H1 (cell line): ENCODE results near the gene SRP14. TPM values are rescaled to one million over a fixed set of nuclear protein-coding genes. Genes with fewer than 3 reads are reported as not detected.
"Not testable (repeated sequence)": the region's sequence is repeated elsewhere in the genome, so short reads cannot be mapped to it uniquely, and the experiment has no call there.

Experiments
- CTCF ChIA-PET: fragments of 300-600 bp; sonication (Branson Sonifier 250); formaldehyde crosslinking; loops from one replicate; lab custom pipeline; 2021; ENCODE audit not compliant: partially characterized antibody; lab: Charles Lee
- POLR2A ChIA-PET: fragments of 300-600 bp; sonication (Branson Sonifier 250); formaldehyde crosslinking; loops from one replicate; lab custom pipeline; 2021; ENCODE audit warnings: inconsistent platforms; ENCODE audit not compliant: partially characterized antibody; lab: Charles Lee
- DNase-seq, 2 experiments: peaks; one replicate each; pipeline versions ENCODE4 v3.0.0 to v3.0.0-alpha.2; 2010 to 2022; ENCODE audit warnings: low spot score in 2 of 2, low read depth in 1 of 2, mixed read lengths in 1 of 2
- FAIRE-seq: peaks from 2 replicates; lab custom pipeline; 2011; peaks lifted over from hg19 to GRCh38; lab: Jason Lieb, UNC
- H2AFZ ChIP-seq: 2 replicates; pipeline ENCODE4 v1.8.1; 2012; ENCODE audit warnings: low read length, inconsistent platforms
- H2AK5ac ChIP-seq: 2 replicates; pipeline ENCODE4 v1.6.1; 2013; ENCODE audit warnings: low read depth, low read length
- H2BK120ac ChIP-seq: replicated peaks from 2 replicates; pipeline ENCODE3; 2013; ENCODE audit warnings: low read depth, low read length, inconsistent platforms
- H2BK12ac ChIP-seq: 2 replicates; pipeline ENCODE4 v1.6.1; 2013; ENCODE audit warnings: low read depth, low read length
- H2BK15ac ChIP-seq: 2 replicates; pipeline ENCODE4 v1.6.1; 2013; ENCODE audit warnings: low read length
- H2BK20ac ChIP-seq: 2 replicates; pipeline ENCODE4 v1.6.1; 2013; ENCODE audit warnings: low read length
- H2BK5ac ChIP-seq: 2 replicates; pipeline ENCODE4 v1.6.1; 2013; ENCODE audit warnings: low read depth, low read length
- H3K14ac ChIP-seq: 2 replicates; pipeline ENCODE4 v1.6.1; 2013; ENCODE audit warnings: inconsistent platforms; ENCODE audit not compliant: insufficient read length
- H3K18ac ChIP-seq: 2 replicates; pipeline ENCODE4 v1.6.1; 2013; ENCODE audit warnings: low read length; ENCODE audit errors: extremely low read depth
- H3K23ac ChIP-seq: 2 replicates; pipeline ENCODE4 v1.6.1; 2013; ENCODE audit warnings: inconsistent platforms; ENCODE audit not compliant: insufficient read length
- H3K23me2 ChIP-seq: 2 replicates; pipeline ENCODE4 v1.6.1; 2013; ENCODE audit warnings: low read depth, low read length
- H3K27ac ChIP-seq: 2 replicates; pipeline ENCODE4 v1.6.1; 2011; ENCODE audit warnings: low read depth, low read length, inconsistent platforms
- H3K27me3 ChIP-seq, 4 experiments: replicated peaks in 1 of 4; 1 replicate in 1 of 4; 2 replicates in 3 of 4; pipeline versions ENCODE4 v1.6.1 to v1.8.1; 2011 to 2013; ENCODE audit warnings: low read length in 3 of 4, mild to moderate bottlenecking in 3 of 4, inconsistent platforms in 2 of 4, mixed read lengths in 2 of 4, moderate library complexity in 1 of 4; ENCODE audit not compliant: control insufficient read depth in 3 of 4, insufficient read depth in 3 of 4; ENCODE audit errors: extremely low read depth in 1 of 4
- H3K36me3 ChIP-seq, 4 experiments: 2 replicates each; pipeline versions ENCODE4 v1.6.1 to v1.8.1; 2011 to 2013; ENCODE audit warnings: mild to moderate bottlenecking in 4 of 4, low read length in 3 of 4, moderate library complexity in 2 of 4, control low read depth in 1 of 4, inconsistent platforms in 1 of 4; ENCODE audit not compliant: insufficient read depth in 4 of 4, control insufficient read depth in 2 of 4
- H3K4ac ChIP-seq: replicated peaks from 2 replicates; pipeline ENCODE3; 2013; ENCODE audit warnings: low read length, low read depth, mixed read lengths, inconsistent platforms; ENCODE audit not compliant: insufficient read length
- H3K4me1 ChIP-seq, 4 experiments: replicated peaks in 1 of 4; 1 replicate in 1 of 4; 2 replicates in 3 of 4; pipeline versions ENCODE4 v1.6.1 to v1.8.1; 2011 to 2013; ENCODE audit warnings: low read length in 3 of 4, inconsistent platforms in 2 of 4, mixed read lengths in 1 of 4; ENCODE audit not compliant: insufficient read depth in 4 of 4, control insufficient read depth in 3 of 4
- H3K4me2 ChIP-seq, 2 experiments: 2 replicates each; pipeline versions ENCODE4 v1.6.1 to v1.8.1; 2011 to 2013; ENCODE audit warnings: low read depth in 2 of 2, low read length in 2 of 2, control low read depth in 1 of 2, inconsistent platforms in 1 of 2, mild to moderate bottlenecking in 1 of 2; ENCODE audit not compliant: insufficient read depth in 1 of 2
- H3K4me3 ChIP-seq, 4 experiments: fragments of 200-600, 300-600 bp in 1 of 4; sonication (generic), shearing (Covaris generic), sonication (Bioruptor Twin) in 1 of 4; 2 replicates each; pipeline versions ENCODE4 v1.5.1 to v1.8.1; 2011 to 2016; ENCODE audit warnings: low read length in 4 of 4, low read depth in 3 of 4, control low read depth in 2 of 4, inconsistent platforms in 2 of 4, mild to moderate bottlenecking in 2 of 4, mixed read lengths in 1 of 4, moderate library complexity in 1 of 4; ENCODE audit not compliant: insufficient read depth in 2 of 4; ENCODE audit errors: extremely low read depth in 1 of 4
- H3K56ac ChIP-seq: replicated peaks from 2 replicates; pipeline ENCODE3; 2013; ENCODE audit warnings: low read depth, mild to moderate bottlenecking, mixed read lengths, low read length, inconsistent platforms; ENCODE audit not compliant: insufficient read length
- H3K79me1 ChIP-seq: 2 replicates; pipeline ENCODE4 v1.6.1; 2013; ENCODE audit warnings: low read depth, low read length, control low read depth
- H3K79me2 ChIP-seq, 2 experiments: 2 replicates each; pipeline versions ENCODE4 v1.6.1 to v1.8.1; 2012 to 2013; ENCODE audit warnings: low read length in 2 of 2, mild to moderate bottlenecking in 2 of 2, inconsistent platforms in 1 of 2; ENCODE audit not compliant: insufficient read depth in 2 of 2, control insufficient read depth in 1 of 2
- H3K9ac ChIP-seq, 4 experiments: replicated peaks in 1 of 4; 1 replicate in 1 of 4; 2 replicates in 3 of 4; pipeline versions ENCODE4 v1.6.1 to v1.8.1; 2011 to 2013; ENCODE audit warnings: low read depth in 3 of 4, low read length in 3 of 4, control low read depth in 2 of 4, mild to moderate bottlenecking in 2 of 4, moderate library complexity in 2 of 4, inconsistent platforms in 1 of 4; ENCODE audit errors: extremely low read depth in 1 of 4
- H3K9me3 ChIP-seq, 2 experiments: 2 replicates each; pipeline versions ENCODE4 v1.6.1 to v1.8.1; 2012 to 2013; ENCODE audit warnings: mild to moderate bottlenecking in 2 of 2, moderate library complexity in 2 of 2, control low read depth in 1 of 2, inconsistent platforms in 1 of 2, low read depth in 1 of 2, low read length in 1 of 2, mixed read lengths in 1 of 2; ENCODE audit not compliant: insufficient read depth in 2 of 2
- H4K20me1 ChIP-seq, 2 experiments: replicated peaks in 1 of 2; 2 replicates each; pipeline versions ENCODE3 to v1.8.1; 2011 to 2013; ENCODE audit warnings: inconsistent platforms in 2 of 2, low read length in 2 of 2, mild to moderate bottlenecking in 1 of 2; ENCODE audit not compliant: insufficient read depth in 2 of 2, control insufficient read depth in 1 of 2
- H4K5ac ChIP-seq: 2 replicates; pipeline ENCODE4 v1.6.1; 2013; ENCODE audit warnings: low read length, low read depth, mixed read lengths, inconsistent platforms; ENCODE audit not compliant: insufficient read length
- H4K8ac ChIP-seq: 2 replicates; pipeline ENCODE4 v1.8.0; 2013; ENCODE audit warnings: mild to moderate bottlenecking, moderate library complexity, low read length, inconsistent platforms; ENCODE audit not compliant: insufficient read depth; ENCODE audit errors: extremely low read depth
- H4K91ac ChIP-seq: replicated peaks from 2 replicates; pipeline ENCODE3; 2013; ENCODE audit warnings: low read length, mixed read lengths, inconsistent platforms; ENCODE audit not compliant: insufficient read length
- WGBS, 2 experiments: shearing (Covaris generic) in 1 of 2; methylation state at CpG; one replicate each; pipeline versions ENCODE4 v1.1.6 to v1.1.7; 2013 to 2015; ENCODE audit warnings: low lambda C conversion rate in 2 of 2, mixed read lengths in 2 of 2, inconsistent platforms in 1 of 2, low coverage in 1 of 2, missing lambda C conversion rate in 1 of 2; ENCODE audit not compliant: insufficient replicate concordance in 2 of 2, insufficient coverage in 1 of 2, insufficient read length in 1 of 2; ENCODE audit errors: extremely low coverage in 1 of 2, missing lambda C conversion rate in 1 of 2; 5-methylcytosine and 5-hydroxymethylcytosine counted together
- polyA plus RNA-seq, 7 experiments: library from polyadenylated mRNA; depleted of rRNA in 3 of 7; stranded (reverse) in 5 of 7; unstranded in 2 of 7; fragments of >200 nt in 5 of 7; fragments of 200-250 nt in 2 of 7; gene quantifications; 1 replicate in 5 of 7; 2 replicates in 1 of 7; 4 replicates in 1 of 7; pipeline versions ENCODE4 v1.2.1 to v1.2.3, GENCODE V29; 2011 to 2013; ENCODE audit warnings: missing spikeins in 2 of 7, mixed read lengths in 2 of 7
- total RNA-seq: library from RNA; stranded (reverse); fragmentation: NEBNext Ultra II Directional; extraction: Animal tissue kit (Norgen Biotek cat#: 25700); gene quantifications from 2 replicates; pipeline ENCODE4 v1.2.1, GENCODE V29; 2021

The SRP14 gene
- total and polyA plus RNA-seq, 2 of the 8 experiments (the other 6 are each of a cell fraction or from before 2014, with no cell fraction given) = 186 to 223 TPM

GRCh38 chr15:40035182-40035581, 3.8 kb downstream of the SRP14 start:
- H3K18ac ChIP-seq, H2BK15ac ChIP-seq, H3K4me1 ChIP-seq, H3K4me2 ChIP-seq, H2BK120ac ChIP-seq, H2BK5ac ChIP-seq, H3K27ac ChIP-seq, H4K8ac ChIP-seq, H2AK5ac ChIP-seq, H3K23me2 ChIP-seq, H2BK20ac ChIP-seq, H3K23ac ChIP-seq, H3K9me3 ChIP-seq, H3K4me3 ChIP-seq, H4K5ac ChIP-seq, H3K14ac ChIP-seq, H3K9ac ChIP-seq, H2AFZ ChIP-seq, DNase-seq, H2BK12ac ChIP-seq, H3K27me3 ChIP-seq, H4K91ac ChIP-seq, FAIRE-seq, H3K79me1 ChIP-seq, H4K20me1 ChIP-seq, H3K56ac ChIP-seq, H3K4ac ChIP-seq: not testable (repeated sequence)
- WGBS, 2 experiments = 90% methylated on average over 1 of the region's 1 CpG; no CpG with 5 or more reads in 1 of the 2 experiments
- CTCF ChIA-PET = interaction anchor here (0.6 to 21.9 kb wide), 8 partner anchors 11 to 238 kb away, joined by 3 to 406 read pairs (median 4); partner anchors contain the start of gene BMF
- POLR2A ChIA-PET = interaction anchor here (0.9 to 1.5 kb wide), 4 partner anchors 54 to 238 kb away, joined by 3 to 4 read pairs (median 4); partner anchors contain the start of gene BUB1B
- Histone ChIP-seq H3K79me2 (peaks cover 0 to 15% of the 10 kb centered on the region in 2 experiments; a peak in 3 of 4 replicates), H3K36me3 (peaks cover 18 to 66% (median 54%) of the 10 kb centered on the region in 4 experiments)
